BJ (cell line): Measurements from ENCODE around the gene LRRC52. TPM values are rescaled to one million over a fixed set of nuclear protein-coding genes. Genes with fewer than 3 reads are reported as not detected.

Source experiments
- CTCF ChIA-PET: fragments of 350-600 bp; formaldehyde crosslinking; extraction: SDS; loops from one replicate; lab custom pipeline; 2021; ENCODE audit warnings: antibody characterized with exemption, inconsistent platforms; lab: Yijun Ruan, JAX
- POLR2A ChIA-PET: fragments of 300-600 bp; sonication (Branson Sonifier 250); formaldehyde crosslinking; extraction: SDS; loops from one replicate; lab custom pipeline; 2021; ENCODE audit warnings: antibody characterized with exemption; lab: Charles Lee
- DNase-seq: peaks from one replicate; pipeline ENCODE4 v3.0.0-alpha.2; 2011; ENCODE audit warnings: low read depth
- H3K27me3 ChIP-seq: 2 replicates; pipeline ENCODE4 v1.6.0; 2011; ENCODE audit warnings: low read length; ENCODE audit not compliant: control insufficient read depth, insufficient read depth
- H3K36me3 ChIP-seq: 2 replicates; pipeline ENCODE4 v1.5.1; 2011; ENCODE audit warnings: low read length; ENCODE audit not compliant: control insufficient read depth, insufficient read depth
- H3K4me3 ChIP-seq: 2 replicates; pipeline ENCODE4 v1.5.1; 2011; ENCODE audit warnings: low read depth, mild to moderate bottlenecking, control low read depth, low read length
- polyA plus RNA-seq: library from polyadenylated mRNA; depleted of rRNA; stranded (reverse); fragments of >200 nt; gene quantifications from 2 replicates; pipeline ENCODE4 v1.2.3, GENCODE V29; 2011
- TF ChIP-seq, protein P1 (sequence below): IDR thresholded peaks from 2 replicates; pipeline ENCODE4 v1.5.1; 2011; ENCODE audit warnings: low read depth, mild to moderate bottlenecking, control low read depth, inconsistent platforms, low read length, moderate library complexity; ENCODE audit not compliant: insufficient read depth

The LRRC52 gene
- polyA plus RNA-seq, 1 experiment = not detected

DNA sequence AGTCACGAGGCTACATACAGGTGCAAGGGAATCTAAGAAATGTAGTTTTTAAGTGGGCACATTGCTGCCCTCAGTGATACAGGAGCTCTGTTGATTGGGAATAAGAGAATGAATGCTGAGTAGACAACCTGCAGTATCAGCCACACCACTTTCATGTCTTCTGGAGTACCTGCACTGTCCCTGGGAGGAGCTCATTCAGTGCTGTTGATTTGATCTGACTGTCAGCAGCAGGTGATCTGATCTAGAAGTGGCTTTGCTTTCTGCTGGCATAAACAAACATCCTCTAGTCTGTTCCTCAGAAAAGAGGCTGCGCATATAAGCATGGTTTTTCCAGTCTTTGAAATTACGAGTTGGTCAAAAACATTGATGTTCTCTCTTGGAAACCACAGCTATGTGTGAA, 35.5 kb upstream of the LRRC52 start:
- H3K27me3 ChIP-seq = no peaks in the 10 kb centered on the region
- TF ChIP-seq, protein P1, sequence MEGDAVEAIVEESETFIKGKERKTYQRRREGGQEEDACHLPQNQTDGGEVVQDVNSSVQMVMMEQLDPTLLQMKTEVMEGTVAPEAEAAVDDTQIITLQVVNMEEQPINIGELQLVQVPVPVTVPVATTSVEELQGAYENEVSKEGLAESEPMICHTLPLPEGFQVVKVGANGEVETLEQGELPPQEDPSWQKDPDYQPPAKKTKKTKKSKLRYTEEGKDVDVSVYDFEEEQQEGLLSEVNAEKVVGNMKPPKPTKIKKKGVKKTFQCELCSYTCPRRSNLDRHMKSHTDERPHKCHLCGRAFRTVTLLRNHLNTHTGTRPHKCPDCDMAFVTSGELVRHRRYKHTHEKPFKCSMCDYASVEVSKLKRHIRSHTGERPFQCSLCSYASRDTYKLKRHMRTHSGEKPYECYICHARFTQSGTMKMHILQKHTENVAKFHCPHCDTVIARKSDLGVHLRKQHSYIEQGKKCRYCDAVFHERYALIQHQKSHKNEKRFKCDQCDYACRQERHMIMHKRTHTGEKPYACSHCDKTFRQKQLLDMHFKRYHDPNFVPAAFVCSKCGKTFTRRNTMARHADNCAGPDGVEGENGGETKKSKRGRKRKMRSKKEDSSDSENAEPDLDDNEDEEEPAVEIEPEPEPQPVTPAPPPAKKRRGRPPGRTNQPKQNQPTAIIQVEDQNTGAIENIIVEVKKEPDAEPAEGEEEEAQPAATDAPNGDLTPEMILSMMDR = no peak
- no peaks in the 10 kb centered on the region for H3K36me3 ChIP-seq
- ChIA-PET POLR2A (no interaction called here), CTCF (no interaction called here)
- H3K4me3 ChIP-seq = no peak overlapping the region
- no peak for DNase-seq

DNA sequence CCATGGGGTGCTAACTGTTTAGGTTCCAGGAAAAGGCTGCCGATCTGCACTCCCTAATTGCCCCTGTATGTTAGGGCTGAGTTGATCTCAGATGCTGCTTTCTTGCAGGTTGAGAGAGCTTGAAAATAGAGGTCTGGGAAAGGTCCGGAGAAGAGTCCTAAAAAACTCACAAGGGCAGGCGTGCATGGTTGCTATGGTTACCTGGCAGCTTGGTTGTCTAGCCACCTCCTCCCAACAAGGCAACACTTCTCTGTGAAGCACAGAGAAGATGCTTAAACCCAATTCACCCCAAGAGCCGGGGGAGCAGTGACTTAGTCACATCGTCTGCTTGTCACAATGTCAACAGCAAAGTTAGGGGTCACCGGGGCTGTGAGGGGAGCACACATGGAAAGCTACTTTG, 31.0 kb upstream of the LRRC52 start:
- Histone ChIP-seq H3K4me3 (no peak overlapping the region), H3K27me3 (no peaks in the 10 kb centered on the region), H3K36me3 (no peaks in the 10 kb centered on the region)
- POLR2A ChIA-PET = no interaction called here
- TF ChIP-seq, protein P1 = no peak
- CTCF ChIA-PET = no interaction called here
- DNase-seq = no peak

DNA sequence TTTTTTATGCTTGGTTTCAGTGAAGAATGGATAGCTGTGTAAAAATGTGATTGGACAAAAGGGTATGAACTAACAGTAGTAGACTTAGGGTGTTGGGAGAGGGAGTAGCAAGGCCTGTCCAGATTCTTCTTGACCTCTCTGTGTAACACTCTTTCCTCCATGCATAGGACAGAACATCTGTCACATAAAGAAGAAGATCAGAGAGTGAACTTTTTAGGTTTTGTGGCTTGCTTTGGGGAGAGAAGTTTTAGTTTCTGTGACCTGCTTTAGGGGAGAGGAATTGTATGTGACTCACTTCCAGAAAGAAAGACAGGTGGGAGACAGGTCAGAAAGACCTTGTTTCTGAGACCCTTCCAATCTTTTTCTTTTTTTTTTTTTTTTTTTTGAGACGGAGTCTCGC, 27.3 kb upstream of the LRRC52 start:
- TF ChIP-seq, protein P1 = no peak
- CTCF ChIA-PET = no interaction called here
- Histone ChIP-seq H3K4me3 (no peak overlapping the region), H3K27me3 (no peaks in the 10 kb centered on the region), H3K36me3 (no peaks in the 10 kb centered on the region)
- POLR2A ChIA-PET = no interaction called here
- DNase-seq = no peak

DNA sequence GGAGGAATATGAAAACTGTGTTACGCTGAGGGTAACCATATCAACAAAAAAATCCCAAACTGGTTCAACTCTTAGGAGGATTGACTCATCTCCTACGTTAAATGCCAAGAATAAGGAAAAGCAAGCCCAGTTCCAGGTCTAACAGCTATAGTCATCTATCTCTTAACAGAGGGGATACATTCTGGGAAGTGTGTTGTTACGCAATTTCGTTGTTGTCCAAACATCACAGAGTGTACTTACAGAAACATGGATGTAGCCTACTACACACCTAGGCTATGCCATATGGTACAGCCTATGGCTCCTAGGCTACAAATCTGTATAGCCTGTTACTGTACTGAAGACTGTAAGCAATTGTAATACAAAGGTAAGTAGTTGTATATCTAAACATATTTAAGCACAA, 23.2 kb upstream of the LRRC52 start:
- ChIA-PET CTCF (no interaction called here), POLR2A (no interaction called here)
- TF ChIP-seq, protein P1 = no peak
- Histone ChIP-seq H3K27me3 (no peaks in the 10 kb centered on the region), H3K36me3 (no peaks in the 10 kb centered on the region), H3K4me3 (no peak overlapping the region)
- DNase-seq = no peak

DNA sequence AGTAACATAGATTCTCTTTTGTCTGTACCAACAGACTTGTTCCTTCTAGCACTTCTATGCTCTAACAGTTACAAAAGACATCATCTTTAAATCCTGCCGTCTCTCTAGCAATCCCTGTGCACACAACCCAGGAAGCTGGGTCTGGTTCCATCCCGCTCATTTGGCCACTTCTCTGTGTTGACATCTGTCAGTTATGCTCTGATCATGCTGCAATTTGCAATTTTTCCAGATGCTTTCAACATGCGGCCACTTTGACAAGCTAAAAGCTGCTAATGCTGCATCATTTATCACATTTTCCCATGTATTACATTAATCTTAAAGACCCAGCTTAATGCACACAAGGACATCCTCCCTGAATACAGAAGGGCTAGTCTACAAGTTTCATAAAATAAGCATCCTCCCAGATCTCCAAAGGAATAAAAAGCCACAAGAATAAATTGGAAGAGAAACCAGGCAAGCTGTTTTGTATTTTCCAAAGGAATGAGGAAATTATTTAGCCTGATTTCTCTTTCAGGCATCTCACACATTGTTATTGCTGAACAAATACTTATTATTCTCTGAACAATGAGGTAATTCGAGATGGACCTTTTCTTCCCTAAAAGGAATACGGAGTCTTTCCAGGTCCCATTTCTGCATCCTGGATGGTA, 19.0 kb upstream of the LRRC52 start:
- Histone ChIP-seq H3K4me3 (no peak overlapping the region), H3K36me3 (no peaks in the 10 kb centered on the region), H3K27me3 (no peaks in the 10 kb centered on the region)
- CTCF ChIA-PET = no interaction called here
- POLR2A ChIA-PET = no interaction called here
- TF ChIP-seq, protein P1 = no peak
- DNase-seq = no peak
